Astrocyte of the cerebellum (primary cell): ENCODE data around the gene UST.

ENCODE experiments used
- DNase-seq: peaks from one replicate; pipeline ENCODE4 v3.0.0-alpha.2; 2011; ENCODE audit warnings: low read depth
- H3K4me3 ChIP-seq: 2 replicates; pipeline ENCODE4 v1.5.1; 2011; ENCODE audit warnings: mild to moderate bottlenecking, low read depth, low read length, moderate library complexity
- CTCF ChIP-seq: IDR thresholded peaks from 2 replicates; pipeline ENCODE4 v1.5.1; 2012; ENCODE audit warnings: low read length, low read depth, moderate library complexity, mild to moderate bottlenecking; ENCODE audit errors: missing control alignments
- in situ Hi-C: cut with HindIII; loops from 2 replicates; pipeline ENCODE4 v1.10.0; 2017; ENCODE audit warnings: low sequenced_read_pairs

UST gene

GRCh38 chr6:148713921-148714320 lies 32.9 kb upstream of the UST start:
- H3K4me3 ChIP-seq, result no peak overlapping the region
- DNase-seq, result no peak
- in situ Hi-C loops, result no loop called here
- no peak for TF ChIP-seq CTCF

- H3K4me3 ChIP-seq, result no peak overlapping the region
- TF ChIP-seq CTCF, result no peak
- in situ Hi-C loops, result no loop called here
- DNase-seq, result no peak
These were observed 30.0 kb upstream of the UST start for GRCh38 chr6:148716811-148717210.

GRCh38 chr6:148720406-148720805 lies 26.4 kb upstream of the UST start:
- in situ Hi-C loops, result no loop called here
- TF ChIP-seq CTCF, result no peak
- peak; percentile 22 for DNase-seq
- H3K4me3 ChIP-seq, result no peak overlapping the region

GRCh38 chr6:148720897-148721296 lies 25.9 kb upstream of the UST start:
- in situ Hi-C loops, result no loop called here
- no peak for TF ChIP-seq CTCF
- no peak overlapping the region for H3K4me3 ChIP-seq
- no peak for DNase-seq

GRCh38 chr6:148723484-148723883 lies 23.3 kb upstream of the UST start:
- DNase-seq, result peak; percentile 49
- in situ Hi-C loops, result no loop called here
- H3K4me3 ChIP-seq, result no peak overlapping the region
- no peak for TF ChIP-seq CTCF

- in situ Hi-C loops, result no loop called here
- no peak for DNase-seq
- TF ChIP-seq CTCF, result no peak
- H3K4me3 ChIP-seq, result no peak overlapping the region
These were observed 22.4 kb upstream of the UST start for GRCh38 chr6:148724428-148724827.

- no peak for DNase-seq
- in situ Hi-C loops, result no loop called here
- no peak for TF ChIP-seq CTCF
- H3K4me3 ChIP-seq, result no peak overlapping the region
These were observed 19.7 kb upstream of the UST start for GRCh38 chr6:148727104-148727503.
